K562 (cell line): Measurements from ENCODE around the gene PLEKHG1. TPM values are rescaled to one million over a fixed set of nuclear protein-coding genes. Genes with fewer than 3 reads are reported as not detected.

ENCODE experiments used
- CHAMP1 ChIP-seq: fragments of 450-650 bp; IDR thresholded peaks from 2 replicates; pipeline ENCODE4 v1.6.1; 2016; ENCODE audit warnings: mild to moderate bottlenecking
- DIDO1 ChIP-seq: fragments of 450-650 bp; IDR thresholded peaks from 2 replicates; pipeline ENCODE4 v1.6.1; 2016; ENCODE audit warnings: low read depth, missing biosample characterization, missing genetic modification characterization
- EP300 ChIP-seq: IDR thresholded peaks from 2 replicates; pipeline ENCODE4 v1.6.1; 2012; ENCODE audit warnings: low read length, improper control_type of control experiment
- HDAC3 ChIP-seq: fragments of 450-650 bp; IDR thresholded peaks from 2 replicates; pipeline ENCODE4 v1.6.1; 2018; ENCODE audit warnings: borderline replicate concordance, mild to moderate bottlenecking, moderate library complexity; ENCODE audit not compliant: partially characterized antibody
- NCOA2 ChIP-seq, 2 experiments: fragments of 450-650 bp; IDR thresholded peaks; 2 replicates each; pipeline ENCODE4 v1.6.1; 2018; ENCODE audit warnings: mild to moderate bottlenecking in 2 of 2, moderate library complexity in 1 of 2; ENCODE audit not compliant: partially characterized antibody in 2 of 2
- PHTF2 ChIP-seq: fragments of 250-450 bp; sonication (Bioruptor Pico); IDR thresholded peaks from 2 replicates; pipeline ENCODE4 v1.5.0; 2021; ENCODE audit warnings: mild to moderate bottlenecking
- RBM39 ChIP-seq: fragments of 200-400 bp; formaldehyde crosslinking; optimal IDR thresholded peaks from 2 replicates; pipeline ENCODE3; 2018; ENCODE audit warnings: low read depth, low read length
- TCF7L2 ChIP-seq: fragments of 150-350 bp; IDR thresholded peaks from 2 replicates; pipeline ENCODE4 v1.6.1; 2016; ENCODE audit warnings: low read depth, mild to moderate bottlenecking, low read length, moderate library complexity
- TRIM25 ChIP-seq: fragments of 450-650 bp; IDR thresholded peaks from 2 replicates; pipeline ENCODE4 v1.7.0; 2016; ENCODE audit warnings: borderline replicate concordance
- XRCC3 ChIP-seq: fragments of 450-650 bp; IDR thresholded peaks from 2 replicates; pipeline ENCODE4 v1.6.1; 2017; ENCODE audit warnings: mild to moderate bottlenecking, moderate library complexity
- ZBTB8A ChIP-seq: fragments of 450-650 bp; IDR thresholded peaks from 2 replicates; pipeline ENCODE4 v1.6.1; 2018; ENCODE audit warnings: mild to moderate bottlenecking, moderate library complexity; ENCODE audit not compliant: partially characterized antibody
- ZNF282 ChIP-seq: sonication (generic); formaldehyde crosslinking; IDR thresholded peaks from 2 replicates; pipeline ENCODE4 v1.8.1; 2023; ENCODE audit warnings: missing genetic modification reagents
- ZNF3 ChIP-seq: fragments of 250-450 bp; sonication (Bioruptor Pico); IDR thresholded peaks from 2 replicates; pipeline ENCODE4 v1.5.0; 2021; ENCODE audit warnings: mild to moderate bottlenecking, moderate library complexity
- ZNF445 ChIP-seq: fragments of 250-450 bp; sonication (Bioruptor Pico); IDR thresholded peaks from 2 replicates; pipeline ENCODE4 v1.4.0; 2020; ENCODE audit warnings: low read depth, mild to moderate bottlenecking, moderate library complexity
- ZNF780A ChIP-seq: fragments of 250-450 bp; sonication (Bioruptor Pico); IDR thresholded peaks from 2 replicates; pipeline ENCODE4 v1.5.0; 2021; ENCODE audit warnings: mild to moderate bottlenecking
- polyA plus RNA-seq, 8 experiments: library from polyadenylated mRNA; depleted of rRNA in 4 of 8; stranded (reverse) in 5 of 8; unstranded in 3 of 8; fragments of >200 nt; fragmentation: Nextera tagmentation in 2 of 8; fragmentation: Illumina TruSeq in 1 of 8; extraction: Ambion mirVana in 2 of 8; extraction: Trizol in 1 of 8; gene quantifications; 2 replicates each; pipeline versions ENCODE4 v1.2.1 to v1.2.3, GENCODE V29; 2011 to 2014; ENCODE audit warnings: inconsistent platforms in 1 of 8, missing spikeins in 1 of 8
- total RNA-seq, 7 experiments: library from RNA; depleted of rRNA in 6 of 7; stranded (reverse); fragments of >200 nt in 6 of 7; fragmentation: Illumina TruSeq in 2 of 7; extraction: Trizol in 2 of 7; gene quantifications; 2 replicates each; pipeline versions ENCODE4 v1.2.1 to v1.2.3, GENCODE V29; 2011 to 2021; ENCODE audit warnings: low replicate concordance in 1 of 7
- TF ChIP-seq, protein P1 (sequence below): sonication (generic); formaldehyde crosslinking; IDR thresholded peaks from 2 replicates; pipeline ENCODE4 v1.8.0; 2023; ENCODE audit warnings: mild to moderate bottlenecking, missing genetic modification reagents
- TF ChIP-seq, protein P2 (sequence below): fragments of 250-450 bp; sonication (Bioruptor Pico); IDR thresholded peaks from 2 replicates; pipeline ENCODE4 v1.8.0; 2021; ENCODE audit warnings: moderate library complexity, mild to moderate bottlenecking, inconsistent platforms

PLEKHG1 gene
- total and polyA plus RNA-seq, 9 of the 15 experiments (the other 6 are each of a cell fraction or from before 2014, with no cell fraction given): 0.03 to 0.16 (median 0.03) TPM; not detected in 6

DNA sequence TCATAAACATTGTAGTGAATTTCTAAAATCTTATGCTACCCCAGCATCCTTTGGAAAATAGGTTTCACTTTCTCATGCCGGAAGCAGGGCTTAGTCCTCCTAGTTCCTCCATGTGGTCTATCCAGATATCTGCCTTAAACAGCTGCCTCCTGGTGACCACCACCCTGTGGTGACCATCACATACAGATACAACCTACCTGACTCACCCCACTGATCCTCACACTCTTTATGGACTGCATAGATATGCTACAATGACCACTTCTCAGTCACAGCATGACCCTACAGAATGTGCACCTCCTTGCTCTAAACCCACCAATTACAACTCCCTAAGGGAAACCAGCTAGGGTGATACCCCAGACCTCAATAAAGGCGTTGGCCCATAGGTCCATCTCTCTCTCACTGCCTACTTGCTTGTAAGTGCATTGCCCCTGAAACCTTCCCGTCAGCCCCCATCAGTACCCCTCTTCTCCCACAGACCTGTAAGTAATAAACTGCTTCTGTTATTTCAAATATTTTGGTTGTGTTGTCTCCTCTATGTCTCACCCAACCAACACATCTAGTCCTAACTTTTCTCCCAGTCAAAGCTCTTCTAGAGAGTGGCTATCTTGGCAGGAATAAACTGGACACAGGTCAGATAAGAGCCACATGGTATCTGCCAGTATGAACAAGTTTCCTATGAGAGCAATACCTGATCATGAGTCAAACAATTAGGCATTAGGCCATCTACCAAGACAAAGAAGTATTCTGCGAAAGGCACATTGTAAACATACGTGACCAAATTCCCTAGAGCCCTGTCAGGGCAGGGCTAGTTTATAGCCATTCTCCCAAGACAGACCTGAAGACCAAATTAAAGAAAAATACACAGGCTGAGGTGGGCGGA lies 39.4 kb upstream of the PLEKHG1 start (continued):
- peak; percentile 82 for TF ChIP-seq EP300
- no peak for TF ChIP-seq DIDO1 (tag)
- TF ChIP-seq ZNF282 (CRISPR knock-in tag): no peak
- TF ChIP-seq PHTF2 (CRISPR knock-in tag): no peak
- no peak for TF ChIP-seq ZBTB8A
- TF ChIP-seq TRIM25: no peak
- TF ChIP-seq ZNF780A (CRISPR knock-in tag): no peak
- TF ChIP-seq, protein P1, sequence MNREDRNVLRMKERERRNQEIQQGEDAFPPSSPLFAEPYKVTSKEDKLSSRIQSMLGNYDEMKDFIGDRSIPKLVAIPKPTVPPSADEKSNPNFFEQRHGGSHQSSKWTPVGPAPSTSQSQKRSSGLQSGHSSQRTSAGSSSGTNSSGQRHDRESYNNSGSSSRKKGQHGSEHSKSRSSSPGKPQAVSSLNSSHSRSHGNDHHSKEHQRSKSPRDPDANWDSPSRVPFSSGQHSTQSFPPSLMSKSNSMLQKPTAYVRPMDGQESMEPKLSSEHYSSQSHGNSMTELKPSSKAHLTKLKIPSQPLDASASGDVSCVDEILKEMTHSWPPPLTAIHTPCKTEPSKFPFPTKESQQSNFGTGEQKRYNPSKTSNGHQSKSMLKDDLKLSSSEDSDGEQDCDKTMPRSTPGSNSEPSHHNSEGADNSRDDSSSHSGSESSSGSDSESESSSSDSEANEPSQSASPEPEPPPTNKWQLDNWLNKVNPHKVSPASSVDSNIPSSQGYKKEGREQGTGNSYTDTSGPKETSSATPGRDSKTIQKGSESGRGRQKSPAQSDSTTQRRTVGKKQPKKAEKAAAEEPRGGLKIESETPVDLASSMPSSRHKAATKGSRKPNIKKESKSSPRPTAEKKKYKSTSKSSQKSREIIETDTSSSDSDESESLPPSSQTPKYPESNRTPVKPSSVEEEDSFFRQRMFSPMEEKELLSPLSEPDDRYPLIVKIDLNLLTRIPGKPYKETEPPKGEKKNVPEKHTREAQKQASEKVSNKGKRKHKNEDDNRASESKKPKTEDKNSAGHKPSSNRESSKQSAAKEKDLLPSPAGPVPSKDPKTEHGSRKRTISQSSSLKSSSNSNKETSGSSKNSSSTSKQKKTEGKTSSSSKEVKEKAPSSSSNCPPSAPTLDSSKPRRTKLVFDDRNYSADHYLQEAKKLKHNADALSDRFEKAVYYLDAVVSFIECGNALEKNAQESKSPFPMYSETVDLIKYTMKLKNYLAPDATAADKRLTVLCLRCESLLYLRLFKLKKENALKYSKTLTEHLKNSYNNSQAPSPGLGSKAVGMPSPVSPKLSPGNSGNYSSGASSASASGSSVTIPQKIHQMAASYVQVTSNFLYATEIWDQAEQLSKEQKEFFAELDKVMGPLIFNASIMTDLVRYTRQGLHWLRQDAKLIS (CRISPR knock-in tag): no peak
- peak; percentile 44 for TF ChIP-seq HDAC3
- no peak for TF ChIP-seq XRCC3
- TF ChIP-seq, protein P2, sequence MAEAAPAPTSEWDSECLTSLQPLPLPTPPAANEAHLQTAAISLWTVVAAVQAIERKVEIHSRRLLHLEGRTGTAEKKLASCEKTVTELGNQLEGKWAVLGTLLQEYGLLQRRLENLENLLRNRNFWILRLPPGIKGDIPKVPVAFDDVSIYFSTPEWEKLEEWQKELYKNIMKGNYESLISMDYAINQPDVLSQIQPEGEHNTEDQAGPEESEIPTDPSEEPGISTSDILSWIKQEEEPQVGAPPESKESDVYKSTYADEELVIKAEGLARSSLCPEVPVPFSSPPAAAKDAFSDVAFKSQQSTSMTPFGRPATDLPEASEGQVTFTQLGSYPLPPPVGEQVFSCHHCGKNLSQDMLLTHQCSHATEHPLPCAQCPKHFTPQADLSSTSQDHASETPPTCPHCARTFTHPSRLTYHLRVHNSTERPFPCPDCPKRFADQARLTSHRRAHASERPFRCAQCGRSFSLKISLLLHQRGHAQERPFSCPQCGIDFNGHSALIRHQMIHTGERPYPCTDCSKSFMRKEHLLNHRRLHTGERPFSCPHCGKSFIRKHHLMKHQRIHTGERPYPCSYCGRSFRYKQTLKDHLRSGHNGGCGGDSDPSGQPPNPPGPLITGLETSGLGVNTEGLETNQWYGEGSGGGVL (CRISPR knock-in tag): no peak
- TF ChIP-seq RBM39: no peak
- no peak for TF ChIP-seq ZNF445 (CRISPR knock-in tag)
- no peak for TF ChIP-seq CHAMP1
- no peak for TF ChIP-seq TCF7L2
- TF ChIP-seq ZNF3 (CRISPR knock-in tag): no peak
- peak in 1 of 2 experiments; percentile 57 for TF ChIP-seq NCOA2 (IDR thresholded peaks at IDR 0.05; ENCODE audit: partially characterized antibody in 2 of 2)
